CD4-positive, CD25-positive, alpha-beta regulatory T cell (primary cell): ENCODE results near the gene HES6. TPM values are rescaled to one million over a fixed set of nuclear protein-coding genes. Genes with fewer than 3 reads are reported as not detected.

Source experiments
- ATAC-seq, 2 donors: fragments of 150-1000 bp; cut with Tn5 transposase; one replicate each; pipeline ENCODE4 v1.10.0; 2021; ENCODE audit warnings: low read depth in 2 of 2, moderate number of reproducible peaks in 2 of 2, moderate library complexity in 1 of 2
- DNase-seq, 3 donors: peaks; one replicate each; pipeline versions ENCODE4 v3.0.0 to v3.0.0-alpha.2; 2012 to 2022; ENCODE audit warnings: mixed read lengths in 1 of 3
- H3K27ac ChIP-seq: one replicate; pipeline ENCODE4 v1.7.0; 2013; ENCODE audit warnings: mild to moderate bottlenecking, low read length; ENCODE audit not compliant: insufficient read depth, poor library complexity, severe bottlenecking
- H3K27me3 ChIP-seq: one replicate; pipeline ENCODE4 v1.7.0; 2013; ENCODE audit warnings: low read length; ENCODE audit not compliant: control insufficient read depth, insufficient read depth
- H3K36me3 ChIP-seq: one replicate; pipeline ENCODE4 v1.7.0; 2013; ENCODE audit warnings: mild to moderate bottlenecking, low read length, moderate library complexity; ENCODE audit not compliant: control insufficient read depth, insufficient read depth
- H3K4me1 ChIP-seq: 2 replicates; pipeline ENCODE4 v1.7.0; 2013; ENCODE audit warnings: mild to moderate bottlenecking, low read length; ENCODE audit not compliant: insufficient read depth, control insufficient read depth, poor library complexity, severe bottlenecking
- H3K4me3 ChIP-seq: one replicate; pipeline ENCODE4 v1.7.0; 2013; ENCODE audit warnings: low read depth, mild to moderate bottlenecking, low read length, moderate library complexity
- H3K9me3 ChIP-seq, 2 experiments: 1 replicate in 1 of 2; 2 replicates in 1 of 2; pipeline ENCODE4 v1.7.0; 2013; ENCODE audit warnings: low read length in 2 of 2, mild to moderate bottlenecking in 1 of 2, moderate library complexity in 1 of 2; ENCODE audit not compliant: control insufficient read depth in 2 of 2
- H3K27ac Mint-ChIP-seq, 3 donors: one replicate each; pipeline ENCODE4 v1.8.0; 2020 to 2022; ENCODE audit warnings: mild to moderate bottlenecking in 3 of 3, mixed read lengths in 3 of 3, moderate library complexity in 2 of 3
- H3K27me3 Mint-ChIP-seq: one replicate; pipeline ENCODE4 v1.8.0; 2022; ENCODE audit warnings: mild to moderate bottlenecking, mixed read lengths
- H3K36me3 Mint-ChIP-seq: one replicate; pipeline ENCODE4 v1.8.0; 2020; ENCODE audit warnings: mixed read lengths
- H3K4me1 Mint-ChIP-seq, 4 donors: one replicate each; pipeline ENCODE4 v1.8.0; 2020 to 2022; ENCODE audit warnings: mixed read lengths in 4 of 4, mild to moderate bottlenecking in 1 of 4
- H3K4me3 Mint-ChIP-seq, 4 donors: one replicate each; pipeline ENCODE4 v1.8.0; 2020 to 2022; ENCODE audit warnings: mild to moderate bottlenecking in 4 of 4, mixed read lengths in 4 of 4, moderate library complexity in 3 of 4
- H3K9me3 Mint-ChIP-seq, 7 donors: one replicate each; pipeline ENCODE4 v1.8.0; 2020 to 2022; ENCODE audit warnings: mixed read lengths in 7 of 7, mild to moderate bottlenecking in 3 of 7, moderate library complexity in 2 of 7
- polyA plus RNA-seq, 4 donors: library from polyadenylated mRNA; unstranded; fragments of 300-500 nt; fragmentation: Illumina TruSeq; gene quantifications; one replicate each; pipeline ENCODE4 v1.2.3, GENCODE V29; 2021
- total RNA-seq: library from RNA; stranded (reverse); gene quantifications from one replicate; pipeline ENCODE4 v1.2.3, GENCODE V29; 2022

HES6 gene
- total and polyA plus RNA-seq, 5 donors from 2014 or later: 1.5 to 3.9 (median 2.3) TPM

DNA sequence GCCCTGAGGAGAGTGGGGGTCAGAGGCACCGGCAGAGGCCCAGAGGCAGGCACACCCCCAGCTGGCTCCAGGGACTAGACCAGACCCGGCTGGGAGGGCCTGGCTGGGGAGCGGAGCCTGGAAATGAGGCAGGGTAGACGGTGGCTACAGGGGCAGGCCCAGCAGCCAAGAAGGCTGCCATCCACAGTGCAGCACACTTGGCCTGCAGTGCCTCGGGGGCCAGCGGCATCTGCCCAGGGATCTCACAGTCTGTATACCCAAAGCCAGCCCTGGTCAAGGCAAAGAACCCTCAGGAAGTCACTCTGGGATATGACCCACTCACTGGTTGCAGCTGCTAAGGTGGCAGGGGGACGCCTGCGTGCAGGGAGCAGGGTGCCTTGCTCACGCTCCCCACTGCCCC, 30.8 kb upstream of the HES6 start:
- ATAC-seq (no peak), DNase-seq (no peak)
- no peak overlapping the region for H3K4me3 Mint-ChIP-seq
- H3K4me1 ChIP-seq: no peaks in the 10 kb centered on the region
- peaks cover 40% of the 10 kb centered on the region for H3K36me3 ChIP-seq
- no peaks in the 10 kb centered on the region for H3K27me3 ChIP-seq
- H3K27ac ChIP-seq: no peak overlapping the region
- peaks cover 0 to 2% (median under 1%) of the 10 kb centered on the region in 4 donors for H3K4me1 Mint-ChIP-seq
- H3K9me3 Mint-ChIP-seq: no peaks in the 10 kb centered on the region
- peak overlapping the region in 1 of 3 donors; percentile 43 for H3K27ac Mint-ChIP-seq
- H3K36me3 Mint-ChIP-seq: peaks cover 45% of the 10 kb centered on the region
- H3K4me3 ChIP-seq: no peak overlapping the region
- no peaks in the 10 kb centered on the region for H3K27me3 Mint-ChIP-seq
- no peaks in the 10 kb centered on the region for H3K9me3 ChIP-seq

- H3K27me3 Mint-ChIP-seq: no peaks in the 10 kb centered on the region
- H3K9me3 Mint-ChIP-seq: no peaks in the 10 kb centered on the region
- H3K4me3 Mint-ChIP-seq: no peak overlapping the region
- no peaks in the 10 kb centered on the region for H3K27me3 ChIP-seq
- H3K27ac ChIP-seq: no peak overlapping the region
- H3K27ac Mint-ChIP-seq: peak overlapping the region in 1 of 3 donors; percentile 74
- peaks cover 0 to 2% (median under 1%) of the 10 kb centered on the region in 4 donors for H3K4me1 Mint-ChIP-seq
- H3K36me3 ChIP-seq: peaks cover 36% of the 10 kb centered on the region
- no peaks in the 10 kb centered on the region for H3K9me3 ChIP-seq
- DNase-seq (no peak), ATAC-seq (no peak)
- no peaks in the 10 kb centered on the region for H3K4me1 ChIP-seq
- H3K36me3 Mint-ChIP-seq: peaks cover 41% of the 10 kb centered on the region
- no peak overlapping the region for H3K4me3 ChIP-seq
Observed at GRCh38 chr2:238269741-238270140, 29.9 kb upstream of the HES6 start.

DNA sequence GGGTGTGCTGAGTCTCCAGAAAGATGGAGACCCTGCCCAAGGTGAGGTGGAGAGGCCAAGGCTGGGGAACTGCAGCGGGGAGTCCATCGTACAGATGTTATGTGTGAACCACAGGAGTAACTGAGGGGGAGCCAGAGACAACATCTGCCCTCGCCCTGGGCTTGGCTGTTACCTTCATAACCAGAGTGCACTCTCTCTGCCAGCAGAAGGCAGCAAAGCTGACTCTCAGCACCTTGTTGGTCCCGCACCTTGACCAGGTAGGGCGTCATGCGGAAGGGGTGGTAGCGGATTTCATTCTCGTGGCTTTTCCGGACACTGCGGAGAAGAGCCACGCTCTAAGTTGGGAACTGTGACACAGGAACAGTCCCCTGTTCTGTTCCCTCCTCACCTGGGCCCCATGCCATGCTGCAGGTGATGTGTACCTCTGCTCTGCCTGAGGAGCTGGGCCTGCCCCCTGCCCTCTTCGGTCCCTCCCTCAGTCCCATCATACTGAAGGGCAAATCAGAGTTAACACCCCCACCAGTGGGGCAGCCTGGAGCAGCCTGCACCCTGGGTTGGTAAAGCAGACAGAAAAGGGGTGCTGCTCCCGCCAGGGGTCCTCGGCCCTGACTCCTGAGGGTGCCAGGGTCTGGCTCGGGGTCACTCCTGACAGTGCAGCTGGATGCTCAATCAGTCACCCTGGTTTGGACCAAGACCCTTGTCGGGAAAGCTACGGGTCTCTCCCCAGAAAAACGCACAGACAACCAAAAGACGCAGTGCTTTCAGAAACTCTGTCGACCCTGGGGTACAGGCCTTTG, 28.2 kb upstream of the HES6 start:
- Histone ChIP-seq H3K4me3 (no peak overlapping the region), H3K27ac (no peak overlapping the region), H3K36me3 (peaks cover 32% of the 10 kb centered on the region), H3K4me1 (no peaks in the 10 kb centered on the region), H3K27me3 (no peaks in the 10 kb centered on the region), H3K9me3 (no peaks in the 10 kb centered on the region)
- H3K27ac Mint-ChIP-seq: no peak overlapping the region
- no peaks in the 10 kb centered on the region for H3K9me3 Mint-ChIP-seq
- no peaks in the 10 kb centered on the region for H3K27me3 Mint-ChIP-seq
- ATAC-seq: no peak
- peaks cover 38% of the 10 kb centered on the region for H3K36me3 Mint-ChIP-seq
- no peak overlapping the region for H3K4me3 Mint-ChIP-seq
- peaks cover 0 to 7% (median 3%) of the 10 kb centered on the region in 4 donors for H3K4me1 Mint-ChIP-seq
- DNase-seq: no peak

DNA sequence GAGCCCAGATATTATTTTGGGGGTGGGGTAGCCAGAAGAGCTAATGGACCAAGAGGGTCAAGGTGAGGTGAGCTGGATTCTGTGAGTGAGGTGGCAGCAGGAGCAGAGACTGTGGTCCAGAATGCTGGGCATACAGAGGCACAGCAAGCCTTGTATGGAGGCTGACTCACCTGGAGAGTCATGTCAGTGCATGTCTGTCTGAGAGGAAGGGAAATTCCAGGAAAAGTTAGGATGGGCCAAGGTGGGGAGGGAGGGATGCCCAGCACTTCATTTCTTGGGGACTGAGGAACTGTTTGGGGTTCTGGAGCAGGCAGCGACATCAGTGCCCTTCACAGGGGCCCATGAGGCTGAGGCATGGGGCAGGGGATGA, 27.5 kb upstream of the HES6 start:
- Mint-ChIP-seq H3K27me3 (no peaks in the 10 kb centered on the region), H3K36me3 (peaks cover 32% of the 10 kb centered on the region), H3K4me3 (no peak overlapping the region), H3K9me3 (no peaks in the 10 kb centered on the region), H3K4me1 (peaks cover 0 to 7% (median 3%) of the 10 kb centered on the region in 4 donors), H3K27ac (no peak overlapping the region)
- DNase-seq (no peak), ATAC-seq (no peak)
- Histone ChIP-seq H3K9me3 (no peaks in the 10 kb centered on the region), H3K4me3 (no peak overlapping the region), H3K36me3 (peaks cover 29% of the 10 kb centered on the region), H3K4me1 (no peaks in the 10 kb centered on the region), H3K27ac (no peak overlapping the region), H3K27me3 (no peaks in the 10 kb centered on the region)

DNA sequence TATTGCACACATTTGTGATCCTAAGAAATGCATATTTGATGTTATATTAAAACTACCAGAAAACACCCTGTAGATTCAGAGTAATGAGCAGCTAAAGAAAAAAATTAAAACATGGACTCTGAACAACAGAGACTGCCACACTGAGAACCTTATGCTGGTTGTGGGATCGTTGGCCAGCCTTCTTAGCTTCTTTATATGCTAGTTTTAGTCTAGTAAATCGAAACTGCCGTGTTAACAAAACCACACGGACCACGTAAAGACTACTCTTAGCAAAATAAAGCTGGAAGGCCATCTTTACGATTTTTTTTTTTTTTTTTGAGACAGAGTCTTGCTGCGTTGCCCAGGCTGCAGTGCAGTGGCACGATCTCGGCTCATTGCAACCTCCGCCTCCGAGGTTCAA, 25.8 kb upstream of the HES6 start:
- ATAC-seq (no peak), DNase-seq (no peak)
- H3K4me3 ChIP-seq: no peak overlapping the region
- no peak overlapping the region for H3K27ac ChIP-seq
- Mint-ChIP-seq H3K9me3 (no peaks in the 10 kb centered on the region), H3K36me3 (peaks cover 25% of the 10 kb centered on the region), H3K27ac (no peak overlapping the region), H3K4me1 (peaks cover under 1 to 7% (median 3%) of the 10 kb centered on the region in 4 donors), H3K27me3 (no peaks in the 10 kb centered on the region), H3K4me3 (no peak overlapping the region)
- no peaks in the 10 kb centered on the region for H3K4me1 ChIP-seq
- peaks cover 24% of the 10 kb centered on the region for H3K36me3 ChIP-seq
- H3K9me3 ChIP-seq: no peaks in the 10 kb centered on the region
- no peaks in the 10 kb centered on the region for H3K27me3 ChIP-seq

- ATAC-seq (no peak), DNase-seq (no peak)
- Mint-ChIP-seq H3K36me3 (peaks cover 30% of the 10 kb centered on the region), H3K9me3 (no peaks in the 10 kb centered on the region), H3K4me1 (peaks cover 0 to 7% (median 5%) of the 10 kb centered on the region in 4 donors), H3K4me3 (no peak overlapping the region), H3K27ac (no peak overlapping the region), H3K27me3 (no peaks in the 10 kb centered on the region)
- no peaks in the 10 kb centered on the region for H3K4me1 ChIP-seq
- H3K27ac ChIP-seq: no peak overlapping the region
- H3K9me3 ChIP-seq: no peaks in the 10 kb centered on the region
- H3K4me3 ChIP-seq: no peak overlapping the region
- peaks cover 21% of the 10 kb centered on the region for H3K36me3 ChIP-seq
- no peaks in the 10 kb centered on the region for H3K27me3 ChIP-seq
Observed at GRCh38 chr2:238264072-238264460, 24.2 kb upstream of the HES6 start.

DNA sequence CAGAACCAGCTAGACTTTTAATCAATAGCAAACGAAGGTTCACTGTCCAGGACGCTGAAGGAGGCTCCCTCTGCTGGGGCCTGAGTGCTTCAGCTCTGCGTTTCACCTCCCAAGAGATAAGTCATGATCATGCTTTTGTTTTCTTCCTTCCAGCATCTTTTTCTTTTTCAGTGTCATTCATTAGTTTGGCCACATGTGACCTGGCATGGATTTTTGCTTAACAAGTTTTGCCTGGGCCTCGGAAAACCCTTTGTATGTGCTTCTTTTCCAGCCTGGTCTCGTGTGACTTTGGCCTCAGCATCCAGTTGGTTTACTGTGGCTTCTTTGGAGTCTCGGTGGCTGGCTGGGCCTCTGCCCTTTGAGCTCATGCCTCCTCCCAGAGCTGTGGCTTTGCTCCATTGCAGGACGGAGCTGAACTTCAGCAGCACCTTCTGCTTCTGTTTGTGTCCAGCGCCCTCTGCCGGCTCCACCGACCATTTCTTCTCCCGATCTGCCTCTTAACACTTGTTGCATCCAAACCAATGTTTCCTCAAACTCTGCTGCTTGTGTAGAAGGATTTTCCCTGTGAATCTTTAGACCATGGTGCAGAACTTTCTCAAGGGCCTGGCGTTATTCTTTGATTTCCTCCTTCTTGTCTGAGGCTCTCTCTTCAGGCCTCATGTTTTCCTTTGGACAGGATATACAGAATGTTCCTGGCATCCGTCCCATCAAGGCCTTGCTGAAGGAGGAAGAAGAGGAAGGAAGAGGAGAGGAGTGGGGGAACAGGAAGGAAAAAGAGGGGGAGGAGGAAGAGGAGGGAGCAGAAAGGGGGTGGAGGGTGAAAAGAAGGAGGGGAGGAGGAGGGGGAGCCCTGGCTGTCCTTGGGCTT, 23.6 kb upstream of the HES6 start:
- Mint-ChIP-seq H3K9me3 (peaks cover 0 to 1% (median 0%) of the 10 kb centered on the region in 7 donors), H3K4me3 (no peak overlapping the region), H3K4me1 (peaks cover 0 to 7% (median 5%) of the 10 kb centered on the region in 4 donors), H3K27ac (peak overlapping the region in 1 of 3 donors; percentile 53), H3K27me3 (no peaks in the 10 kb centered on the region), H3K36me3 (peaks cover 34% of the 10 kb centered on the region)
- Histone ChIP-seq H3K36me3 (peaks cover 21% of the 10 kb centered on the region), H3K27ac (no peak overlapping the region), H3K4me1 (no peaks in the 10 kb centered on the region), H3K4me3 (no peak overlapping the region), H3K9me3 (no peaks in the 10 kb centered on the region), H3K27me3 (no peaks in the 10 kb centered on the region)
- peak; percentile 50 to 84 (median 70) for DNase-seq
- ATAC-seq: peak; percentile 44 to 68
